GM12878 (cell line): Measurements from ENCODE around the gene PRPF31.
"Not testable (repeated sequence)": the region's sequence is repeated elsewhere in the genome, so short reads cannot be mapped to it uniquely, and the experiment has no call there.

Experiments
- CHD1 ChIP-seq: IDR thresholded peaks from 2 replicates; pipeline ENCODE4 v1.6.1; 2012; ENCODE audit warnings: low read depth, low read length, improper control_type of control experiment
- CTCF ChIP-seq, 3 experiments: IDR thresholded peaks in 2 of 3; conservative IDR thresholded peaks in 1 of 3; 2 replicates each; pipeline ENCODE4 v1.5.1; 2011; ENCODE audit warnings: low read depth in 3 of 3, low read length in 3 of 3, mild to moderate bottlenecking in 3 of 3, control low read depth in 2 of 3, moderate library complexity in 2 of 3, inconsistent platforms in 1 of 3, mixed read lengths in 1 of 3; ENCODE audit not compliant: control insufficient read depth in 2 of 3, insufficient read depth in 1 of 3; ENCODE audit errors: extremely low read depth in 1 of 3
- KAT2A ChIP-seq: conservative IDR thresholded peaks from 2 replicates; pipeline ENCODE4 v1.6.1; 2011; ENCODE audit warnings: low read depth, low read length; ENCODE audit not compliant: control insufficient read depth
- RFX5 ChIP-seq: IDR thresholded peaks from 2 replicates; pipeline ENCODE4 v1.6.1; 2011; ENCODE audit warnings: low read depth, low read length, improper control_type of control experiment
- TF ChIP-seq, protein P1 (sequence below): fragments of 450-650 bp; formaldehyde crosslinking; IDR thresholded peaks from 2 replicates; pipeline ENCODE4 v1.5.0; 2022; ENCODE audit warnings: mild to moderate bottlenecking, missing genetic modification characterization

- TF ChIP-seq RFX5; KAT2A; CHD1; CTCF (IDR thresholded peaks at IDR 0.05 in 2 of 3, conservative IDR thresholded peaks at IDR 0.05 in 1 of 3; ENCODE audit: control insufficient read depth in 2 of 3, extremely low read depth in 1 of 3, insufficient read depth in 1 of 3, low read depth in 3 of 3, low read length in 3 of 3): not testable (repeated sequence)
- TF ChIP-seq, protein P1, sequence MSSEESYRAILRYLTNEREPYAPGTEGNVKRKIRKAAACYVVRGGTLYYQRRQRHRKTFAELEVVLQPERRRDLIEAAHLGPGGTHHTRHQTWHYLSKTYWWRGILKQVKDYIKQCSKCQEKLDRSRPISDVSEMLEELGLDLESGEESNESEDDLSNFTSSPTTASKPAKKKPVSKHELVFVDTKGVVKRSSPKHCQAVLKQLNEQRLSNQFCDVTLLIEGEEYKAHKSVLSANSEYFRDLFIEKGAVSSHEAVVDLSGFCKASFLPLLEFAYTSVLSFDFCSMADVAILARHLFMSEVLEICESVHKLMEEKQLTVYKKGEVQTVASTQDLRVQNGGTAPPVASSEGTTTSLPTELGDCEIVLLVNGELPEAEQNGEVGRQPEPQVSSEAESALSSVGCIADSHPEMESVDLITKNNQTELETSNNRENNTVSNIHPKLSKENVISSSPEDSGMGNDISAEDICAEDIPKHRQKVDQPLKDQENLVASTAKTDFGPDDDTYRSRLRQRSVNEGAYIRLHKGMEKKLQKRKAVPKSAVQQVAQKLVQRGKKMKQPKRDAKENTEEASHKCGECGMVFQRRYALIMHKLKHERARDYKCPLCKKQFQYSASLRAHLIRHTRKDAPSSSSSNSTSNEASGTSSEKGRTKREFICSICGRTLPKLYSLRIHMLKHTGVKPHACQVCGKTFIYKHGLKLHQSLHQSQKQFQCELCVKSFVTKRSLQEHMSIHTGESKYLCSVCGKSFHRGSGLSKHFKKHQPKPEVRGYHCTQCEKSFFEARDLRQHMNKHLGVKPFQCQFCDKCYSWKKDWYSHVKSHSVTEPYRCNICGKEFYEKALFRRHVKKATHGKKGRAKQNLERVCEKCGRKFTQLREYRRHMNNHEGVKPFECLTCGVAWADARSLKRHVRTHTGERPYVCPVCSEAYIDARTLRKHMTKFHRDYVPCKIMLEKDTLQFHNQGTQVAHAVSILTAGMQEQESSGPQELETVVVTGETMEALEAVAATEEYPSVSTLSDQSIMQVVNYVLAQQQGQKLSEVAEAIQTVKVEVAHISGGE (CRISPR knock-in tag), result not testable (repeated sequence)
Observed at GRCh38 chr19:54095859-54096616, 19.5 kb upstream of the PRPF31 start.
